Thyroid gland (tissue), 4 donors: Measurements from ENCODE around the gene GSTP1.
"Not testable (repeated sequence)": the region's sequence is repeated elsewhere in the genome, so short reads cannot be mapped to it uniquely, and the experiment has no call there.

ENCODE experiments used
- POLR2A ChIP-seq, 2 donors: fragments of 450-650 bp; IDR thresholded peaks; one replicate each; pipeline ENCODE4 v1.6.1; 2017; ENCODE audit warnings: antibody characterized with exemption in 2 of 2, mild to moderate bottlenecking in 2 of 2, moderate library complexity in 1 of 2
- TF ChIP-seq, protein P1 (sequence below), 6 experiments: fragments of 200-600 bp in 3 of 6; fragments of 450-650 bp in 3 of 6; sonication (generic) in 3 of 6; IDR thresholded peaks; one replicate each; pipeline ENCODE4 v1.5.1; 2016 to 2019; ENCODE audit warnings: antibody characterized with exemption in 6 of 6, mild to moderate bottlenecking in 2 of 6, inconsistent platforms in 1 of 6, moderate library complexity in 1 of 6

DNA sequence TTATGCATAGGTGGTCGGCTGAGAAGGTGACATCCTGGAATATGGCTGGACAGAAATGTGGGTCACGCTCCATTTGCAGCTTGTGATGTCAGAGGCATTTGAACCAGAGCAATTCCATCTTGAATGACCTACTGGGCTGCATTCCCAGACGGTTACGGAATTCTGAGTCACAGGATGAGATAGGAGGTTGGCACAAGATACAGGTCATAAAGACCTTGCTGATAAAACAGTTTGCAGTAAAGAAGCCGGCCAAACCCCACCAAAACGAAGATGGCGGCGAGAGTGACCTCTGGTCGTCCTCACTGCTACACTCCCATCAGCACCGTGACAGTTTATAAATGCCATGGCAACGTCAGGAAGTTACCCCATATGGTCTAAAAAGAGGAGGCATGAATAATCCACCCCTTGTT lies 19.9 kb upstream of the GSTP1 start:
- TF ChIP-seq, protein P1, sequence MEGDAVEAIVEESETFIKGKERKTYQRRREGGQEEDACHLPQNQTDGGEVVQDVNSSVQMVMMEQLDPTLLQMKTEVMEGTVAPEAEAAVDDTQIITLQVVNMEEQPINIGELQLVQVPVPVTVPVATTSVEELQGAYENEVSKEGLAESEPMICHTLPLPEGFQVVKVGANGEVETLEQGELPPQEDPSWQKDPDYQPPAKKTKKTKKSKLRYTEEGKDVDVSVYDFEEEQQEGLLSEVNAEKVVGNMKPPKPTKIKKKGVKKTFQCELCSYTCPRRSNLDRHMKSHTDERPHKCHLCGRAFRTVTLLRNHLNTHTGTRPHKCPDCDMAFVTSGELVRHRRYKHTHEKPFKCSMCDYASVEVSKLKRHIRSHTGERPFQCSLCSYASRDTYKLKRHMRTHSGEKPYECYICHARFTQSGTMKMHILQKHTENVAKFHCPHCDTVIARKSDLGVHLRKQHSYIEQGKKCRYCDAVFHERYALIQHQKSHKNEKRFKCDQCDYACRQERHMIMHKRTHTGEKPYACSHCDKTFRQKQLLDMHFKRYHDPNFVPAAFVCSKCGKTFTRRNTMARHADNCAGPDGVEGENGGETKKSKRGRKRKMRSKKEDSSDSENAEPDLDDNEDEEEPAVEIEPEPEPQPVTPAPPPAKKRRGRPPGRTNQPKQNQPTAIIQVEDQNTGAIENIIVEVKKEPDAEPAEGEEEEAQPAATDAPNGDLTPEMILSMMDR (IDR thresholded peaks at IDR 0.05) = not testable (repeated sequence)
- not testable (repeated sequence) for TF ChIP-seq POLR2A (IDR thresholded peaks at IDR 0.05)
